GM21576 (cell line): ENCODE measurements around the gene GPR108.

Experiments used
- ATAC-seq: cut with Tn5 transposase; IDR thresholded peaks from one replicate; pipeline ENCODE4 v1.9.1; 2021; ENCODE audit warnings: mild to moderate bottlenecking, moderate library complexity; ENCODE audit not compliant: unreplicated experiment

GPR108 gene

GRCh38 chr19:6737873-6738786, 750 bp upstream of the GPR108 start:
- peak; percentile 1 for ATAC-seq

GRCh38 chr19:6736917-6737283, 480 bp downstream of the GPR108 start:
- ATAC-seq = no peak

GRCh38 chr19:6736169-6736916, 1.0 kb downstream of the GPR108 start:
- no peak for ATAC-seq

GRCh38 chr19:6735181-6735911, 2.0 kb downstream of the GPR108 start:
- ATAC-seq = no peak

- no peak for ATAC-seq
Observed at GRCh38 chr19:6734096-6734696, 3.2 kb downstream of the GPR108 start.

GRCh38 chr19:6733338-6734095, 3.9 kb downstream of the GPR108 start:
- ATAC-seq = no peak

DNA sequence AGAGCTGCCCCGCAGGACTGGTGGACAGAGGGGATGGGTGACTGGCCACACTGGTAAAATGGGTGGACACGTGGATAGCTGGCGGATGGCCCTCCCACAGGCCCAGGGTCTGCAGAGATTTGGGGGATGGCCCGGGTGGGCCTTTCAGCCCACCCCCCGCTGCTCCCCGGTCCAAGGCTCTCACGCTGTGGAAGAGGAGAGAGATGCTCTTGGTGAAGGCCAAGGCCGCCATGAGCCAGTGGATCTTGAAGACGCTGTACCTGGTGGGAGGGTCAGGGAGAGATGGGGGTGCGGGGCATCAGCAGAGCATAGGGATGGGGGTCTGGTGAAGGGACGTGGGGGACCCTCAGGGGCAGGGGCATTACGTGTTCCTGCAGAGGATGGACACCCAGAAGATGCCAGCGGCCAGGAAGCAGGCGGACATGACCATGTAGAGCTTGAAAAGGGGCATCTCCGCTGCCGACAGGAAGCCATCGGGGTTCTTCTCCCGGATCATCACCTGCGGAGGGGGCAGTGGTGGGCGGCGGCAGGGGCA, 4.5 kb downstream of the GPR108 start:
- no peak for ATAC-seq

DNA sequence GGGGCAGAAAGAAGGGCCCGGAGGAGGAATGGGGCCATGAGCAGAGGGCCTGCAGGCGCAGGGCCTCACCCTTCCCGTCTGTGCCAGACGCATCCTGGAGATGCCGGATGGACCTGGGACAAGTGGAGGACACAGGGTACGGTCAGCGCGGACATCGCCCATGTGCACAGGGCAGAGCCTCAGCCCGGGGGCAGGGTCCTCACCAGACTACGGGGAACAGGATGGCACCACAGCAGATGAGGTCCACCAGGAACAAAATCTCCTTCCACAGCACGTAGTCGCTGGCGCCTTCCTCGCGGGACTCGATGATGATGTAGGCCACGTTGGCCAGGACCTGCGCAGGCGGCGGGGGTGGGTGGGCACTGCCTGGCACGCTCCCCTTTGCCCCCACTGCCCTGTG, 5.6 kb downstream of the GPR108 start:
- no peak for ATAC-seq

- no peak for ATAC-seq
Observed at GRCh38 chr19:6730941-6731670, 6.3 kb downstream of the GPR108 start.

DNA sequence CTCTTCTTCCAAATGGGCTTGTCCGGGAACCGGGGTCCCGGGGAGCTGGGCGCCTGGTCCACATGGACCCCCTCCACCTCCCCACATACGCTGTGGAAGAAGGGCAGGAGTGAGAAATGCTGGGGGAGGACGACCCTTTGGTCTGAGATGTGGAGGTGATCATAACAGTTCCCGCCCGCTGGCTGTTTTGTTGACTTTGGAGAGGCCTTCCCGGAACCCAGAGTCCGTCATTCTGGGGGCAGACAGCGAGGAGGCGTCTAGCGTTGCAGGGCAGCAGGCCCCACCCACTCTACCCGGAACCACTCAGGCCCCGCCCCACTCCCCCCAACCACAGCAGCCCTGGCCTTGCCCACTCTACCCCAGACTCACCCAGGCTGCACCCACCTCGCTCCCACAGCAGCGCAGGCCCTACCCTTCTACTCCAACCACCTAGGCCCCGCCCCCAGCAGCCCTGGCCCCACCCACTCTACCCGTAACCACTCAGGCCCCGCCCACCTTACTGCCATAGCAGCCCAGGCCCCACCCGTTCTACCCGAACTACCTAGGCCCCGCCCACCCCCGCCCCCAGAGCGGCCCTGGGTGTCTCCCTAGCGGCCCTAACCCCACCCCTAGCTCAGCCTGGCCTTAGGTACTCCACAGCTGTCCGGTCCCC, 7.1 kb downstream of the GPR108 start:
- no peak for ATAC-seq

- ATAC-seq = no peak
Observed at GRCh38 chr19:6729573-6730152, 7.7 kb downstream of the GPR108 start.

DNA sequence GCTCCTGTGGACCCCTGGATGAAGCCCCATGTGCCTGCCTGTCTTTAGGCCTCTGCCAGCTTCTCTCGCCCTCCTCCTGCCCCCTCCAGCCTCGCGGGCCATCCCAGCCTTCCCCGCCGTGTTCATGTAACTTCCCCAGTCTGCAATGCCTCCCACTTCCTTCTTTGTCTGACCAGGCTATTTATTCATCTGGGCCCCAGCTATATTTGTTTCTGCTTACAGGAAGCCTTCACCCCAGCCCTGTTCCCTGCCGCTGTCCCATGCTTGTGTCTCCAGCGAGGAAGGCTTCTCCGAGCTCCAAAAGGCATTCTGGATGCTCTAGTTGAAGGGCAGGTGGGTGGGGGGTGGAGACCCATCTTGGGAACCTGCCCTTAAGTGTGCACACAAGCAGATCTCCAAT, 9.0 kb downstream of the GPR108 start:
- no peak for ATAC-seq

GRCh38 chr19:6725513-6726231, 11.7 kb downstream of the GPR108 start:
- no peak for ATAC-seq

DNA sequence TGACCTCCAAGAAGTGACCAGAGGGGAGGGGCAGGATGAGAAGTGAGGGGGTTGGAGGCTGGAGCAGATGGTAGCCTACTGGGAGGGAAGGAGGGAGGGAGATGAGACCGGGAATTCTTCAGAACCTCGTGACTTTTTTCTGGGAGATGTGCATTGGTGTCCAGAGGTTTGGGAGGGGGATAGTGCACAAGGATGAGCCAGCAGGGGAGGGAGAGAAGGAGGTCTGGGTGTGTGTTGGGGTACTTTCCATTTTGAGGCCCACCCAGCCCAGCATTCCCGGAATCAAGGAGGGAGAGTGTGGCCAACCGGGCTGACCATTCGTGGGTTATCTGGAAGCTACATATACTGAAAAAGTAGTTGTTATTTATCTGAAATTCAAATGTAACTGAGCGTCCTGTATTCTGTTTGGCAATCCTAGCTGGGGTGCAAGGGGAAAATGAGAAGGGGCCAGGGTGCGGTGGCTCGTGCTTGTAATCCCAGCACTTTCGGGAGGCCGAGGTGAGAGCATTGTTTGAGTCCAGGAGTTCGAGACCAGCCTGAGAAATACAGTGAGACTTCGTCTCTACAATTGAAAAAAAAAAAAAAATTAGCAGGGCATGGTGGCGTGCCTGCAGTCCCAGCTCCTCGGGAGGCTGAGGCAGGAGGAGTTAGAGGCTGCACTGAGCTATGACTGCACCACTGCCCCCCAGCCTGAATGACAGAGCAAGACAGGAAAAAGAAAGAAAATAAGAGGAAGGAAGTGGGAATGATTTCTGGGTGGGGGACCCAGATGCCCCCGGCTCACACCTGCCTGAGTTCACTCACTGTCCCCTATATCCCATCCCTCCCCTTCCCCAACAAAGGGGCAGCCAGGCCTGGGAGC, 12.5 kb downstream of the GPR108 start:
- no peak for ATAC-seq

- ATAC-seq = no peak
Observed at GRCh38 chr19:6723738-6724137, 13.6 kb downstream of the GPR108 start.

DNA sequence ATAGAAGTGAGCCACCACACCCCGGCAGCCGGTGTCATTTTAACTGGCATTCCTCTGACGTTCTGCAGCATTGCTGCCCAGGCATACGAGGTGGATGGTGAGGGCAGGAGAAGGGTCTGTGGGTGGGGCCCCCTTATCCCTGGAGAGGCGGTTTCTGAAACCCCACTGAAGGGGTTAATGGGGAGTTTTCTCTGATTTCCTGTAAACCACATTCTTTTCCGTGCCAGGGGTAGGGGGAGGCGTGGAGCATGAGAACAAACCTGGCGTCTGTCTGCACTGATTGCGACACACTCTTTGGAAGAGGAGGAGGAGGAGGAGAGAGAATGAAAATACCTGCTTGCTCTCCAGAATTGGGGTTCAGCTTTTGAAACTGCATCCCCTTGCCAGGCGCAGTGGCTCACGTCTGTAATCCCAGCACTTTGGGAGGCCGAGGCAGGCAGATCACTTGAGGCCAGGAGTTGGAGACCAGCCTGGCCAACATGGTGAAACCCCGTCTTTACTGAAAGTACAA, 14.2 kb downstream of the GPR108 start:
- ATAC-seq = no peak

- ATAC-seq = peak; percentile 64
Observed at GRCh38 chr19:6721773-6722172, 15.6 kb downstream of the GPR108 start.
